GM10266 (cell line): ENCODE data around the gene GPC6.

Experiments
- DNase-seq: peaks from one replicate; pipeline ENCODE4 v3.0.0; 2012; ENCODE audit errors: extremely low spot score
- CTCF ChIP-seq: IDR thresholded peaks from 2 replicates; pipeline ENCODE4 v1.5.1; 2012; ENCODE audit warnings: mild to moderate bottlenecking, low read depth; ENCODE audit not compliant: control insufficient read depth, insufficient read depth; ENCODE audit errors: missing control alignments

The GPC6 gene

DNA sequence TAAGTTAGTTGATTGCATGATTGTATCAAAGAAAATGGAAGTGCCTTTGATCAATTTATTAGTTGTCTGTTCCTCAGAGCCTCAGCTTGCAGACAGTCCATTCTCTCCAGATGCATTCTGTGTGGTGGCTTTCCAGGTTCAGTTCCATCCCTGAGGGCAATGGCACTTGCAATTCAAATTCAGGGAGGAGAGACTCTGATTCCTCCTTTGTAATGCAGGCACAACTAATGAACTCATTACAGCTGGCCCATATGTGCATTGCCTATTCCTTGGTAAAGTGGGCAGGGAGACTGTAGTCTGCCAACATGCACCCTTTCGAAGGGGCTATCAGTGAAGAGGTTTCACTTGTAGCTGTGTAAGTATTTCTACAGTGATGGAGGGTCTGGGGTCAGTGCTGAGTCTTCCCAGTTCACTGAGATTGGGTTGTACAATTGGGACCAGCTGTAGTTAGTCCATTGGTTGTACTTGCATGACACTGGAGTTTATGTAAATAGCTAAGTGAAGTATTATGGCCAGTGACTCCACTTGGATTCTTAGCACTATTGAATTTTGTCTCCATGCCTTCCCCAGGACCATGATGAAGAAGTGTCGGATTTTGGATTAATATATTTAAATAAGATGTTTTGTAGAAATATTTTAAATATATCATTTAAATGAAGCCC lies 401.7 kb downstream of the GPC6 start:
- TF ChIP-seq CTCF, result no peak
- no peak for DNase-seq

- TF ChIP-seq CTCF, result no peak
- no peak for DNase-seq
These were observed 409.0 kb downstream of the GPC6 start for GRCh38 chr13:93635616-93636032.

- DNase-seq, result no peak
- no peak for TF ChIP-seq CTCF
These were observed 411.2 kb downstream of the GPC6 start for GRCh38 chr13:93637852-93638251.

DNA sequence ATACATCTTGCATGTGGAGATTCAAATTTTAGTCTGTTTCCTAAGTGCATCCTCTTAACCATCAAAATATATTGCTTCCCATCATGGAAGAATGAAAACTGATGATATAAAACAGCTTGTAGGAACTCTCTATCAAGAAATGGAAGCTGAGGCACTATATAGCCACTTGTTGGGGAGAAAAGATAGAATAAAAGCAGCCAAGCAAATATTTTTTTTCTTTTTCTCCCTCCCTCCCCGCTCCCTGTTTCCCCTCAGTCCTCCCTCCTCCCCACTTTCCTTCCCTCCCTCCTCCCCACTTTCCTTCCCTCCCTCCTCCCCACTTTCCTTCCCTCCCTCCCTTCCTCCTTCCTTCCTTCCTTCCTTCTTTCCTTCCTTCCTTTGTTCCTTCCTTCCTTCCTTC lies 413.8 kb downstream of the GPC6 start:
- no peak for DNase-seq
- TF ChIP-seq CTCF, result no peak

GRCh38 chr13:93646245-93646644 lies 419.6 kb downstream of the GPC6 start:
- DNase-seq, result no peak
- no peak for TF ChIP-seq CTCF

GRCh38 chr13:93649496-93649895 lies 422.9 kb downstream of the GPC6 start:
- no peak for DNase-seq
- no peak for TF ChIP-seq CTCF

DNA sequence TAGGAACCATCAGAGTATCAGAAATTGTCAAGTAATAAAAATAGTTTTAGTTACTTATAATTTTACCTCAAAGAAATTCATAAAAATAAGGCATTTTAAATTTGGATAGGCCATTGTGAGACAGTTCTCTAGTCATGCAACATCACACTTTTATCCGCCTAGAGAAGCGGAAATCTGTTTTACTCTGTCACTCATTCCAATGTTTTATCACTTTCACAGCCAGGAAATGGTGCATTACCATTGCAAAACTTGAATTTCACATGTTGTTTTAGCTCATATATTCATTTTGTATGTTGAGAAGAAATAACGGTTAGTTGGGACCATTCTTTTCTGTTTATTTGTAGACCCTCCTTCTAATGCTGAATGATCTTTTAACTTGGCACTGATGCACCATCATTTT lies 427.2 kb downstream of the GPC6 start:
- TF ChIP-seq CTCF, result no peak
- DNase-seq, result no peak
